Psoas muscle (tissue), 8 donors: ENCODE measurements around the gene SCAPER. TPM values are rescaled to one million over a fixed set of nuclear protein-coding genes. Genes with fewer than 3 reads are reported as not detected.

Experiments used
- ATAC-seq, 4 donors: fragments of 200-7000 bp; cut with Tn5 transposase; one replicate each; pipeline ENCODE4 v1.9.1; 2020; ENCODE audit warnings: moderate library complexity in 3 of 4, mild to moderate bottlenecking in 2 of 4
- DNase-seq, 2 donors: peaks; one replicate each; pipeline ENCODE4 v3.0.0-alpha.2; 2020
- H3K27ac ChIP-seq: fragments of 200-600 bp; one replicate; pipeline ENCODE4 v1.8.0; 2022
- H3K27me3 ChIP-seq, 3 donors: fragments of 200-600 bp in 1 of 3; one replicate each; pipeline versions ENCODE4 v1.6.1 to v1.8.0; 2013 to 2022; ENCODE audit warnings: low read length in 2 of 3, mild to moderate bottlenecking in 2 of 3, moderate library complexity in 1 of 3; ENCODE audit not compliant: insufficient read depth in 3 of 3
- H3K36me3 ChIP-seq, 2 donors: fragments of 200-600 bp in 1 of 2; one replicate each; pipeline versions ENCODE4 v1.6.1 to v1.8.0; 2013 to 2022; ENCODE audit warnings: low read depth in 1 of 2, mild to moderate bottlenecking in 1 of 2, moderate library complexity in 1 of 2; ENCODE audit not compliant: insufficient read depth in 1 of 2
- H3K4me1 ChIP-seq: fragments of 200-600 bp; one replicate; pipeline ENCODE4 v1.8.0; 2022
- H3K4me3 ChIP-seq: fragments of 200-600 bp; one replicate; pipeline ENCODE4 v1.8.0; 2022; ENCODE audit warnings: mild to moderate bottlenecking
- H3K9me3 ChIP-seq: fragments of 200-600 bp; one replicate; pipeline ENCODE4 v1.8.0; 2022
- WGBS, 3 donors: extraction: QIAGEN DNeasy Blood & Tissue Kit; methylation state at CpG; one replicate each; pipeline versions ENCODE4 v1.1.6 to v1.1.7; 2013; 5-methylcytosine and 5-hydroxymethylcytosine counted together
- intact Hi-C, 2 donors: fragments of 100-400 bp; cut with DNase I; formaldehyde crosslinking; loops; one replicate each; pipeline versions ENCODE4 v1.11.0 to v1.14.2; 2022
- polyA plus RNA-seq, 3 donors: library from polyadenylated mRNA; stranded (reverse); fragments of 200-250 nt; gene quantifications; one replicate each; pipeline ENCODE4 v1.2.3, GENCODE V29; 2013
- total RNA-seq, 4 donors: library from RNA; stranded (reverse); fragmentation: NEBNext Ultra II Directional in 2 of 4; extraction: Animal tissue kit (Norgen Biotek cat#: 25700) in 2 of 4; gene quantifications; one replicate each; pipeline versions ENCODE4 v1.2.1 to v1.2.4, GENCODE V29; 2021 to 2023
- TF ChIP-seq, protein P1 (sequence below): fragments of 200-600 bp; IDR thresholded peaks from one replicate; pipeline ENCODE4 v1.8.0; 2022; ENCODE audit warnings: antibody characterized with exemption
- donor health status: healthy with polysubstance abuse.
- donor health status: DM: no; HTN: no; CAD: no; lungs with moderate emphysema.
- donor health status: Bipolar disorder and iron deficiency.
- donor health status: healthy.
- donor health status: DM: yes; HTN: yes; CAD: no.
- donor health status: DM: no; HTN: no; CAD: no.
- donor health status: DM: no; HTN: no; CAD: no.
- donor health status: DM: yes; HTN: yes; CAD: no.

The SCAPER gene
- total and polyA plus RNA-seq, 7 donors: 4.1 to 28.7 (median 20.0) TPM

DNA sequence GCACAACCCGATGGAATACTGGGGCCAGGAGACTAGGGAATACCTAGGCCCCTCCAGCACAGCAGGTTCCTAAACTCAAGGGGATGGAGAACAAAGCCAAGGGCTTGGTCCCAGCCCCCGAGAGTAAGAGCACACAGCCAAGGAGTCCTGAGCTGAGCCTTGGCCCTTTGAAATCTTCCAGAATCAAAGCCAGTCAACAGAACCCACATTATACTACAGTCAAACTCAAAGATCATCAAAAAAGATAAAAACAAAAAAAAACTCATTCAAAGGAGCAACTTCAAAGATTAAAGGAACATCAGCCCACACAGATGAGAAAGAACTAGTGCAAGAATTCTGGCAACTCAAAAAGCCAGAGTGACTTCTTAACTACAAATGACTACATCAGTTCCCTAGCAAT lies 351.6 kb downstream of the SCAPER start:
- 85 to 90% (median 87%) methylated on average over 2 of the region's 2 CpGs for WGBS, 3 donors
- Histone ChIP-seq H3K27me3 (no peaks in the 10 kb centered on the region), H3K27ac (no peak overlapping the region), H3K9me3 (no peaks in the 10 kb centered on the region), H3K4me3 (no peak overlapping the region), H3K4me1 (no peaks in the 10 kb centered on the region), H3K36me3 (no peaks in the 10 kb centered on the region)
- TF ChIP-seq, protein P1, sequence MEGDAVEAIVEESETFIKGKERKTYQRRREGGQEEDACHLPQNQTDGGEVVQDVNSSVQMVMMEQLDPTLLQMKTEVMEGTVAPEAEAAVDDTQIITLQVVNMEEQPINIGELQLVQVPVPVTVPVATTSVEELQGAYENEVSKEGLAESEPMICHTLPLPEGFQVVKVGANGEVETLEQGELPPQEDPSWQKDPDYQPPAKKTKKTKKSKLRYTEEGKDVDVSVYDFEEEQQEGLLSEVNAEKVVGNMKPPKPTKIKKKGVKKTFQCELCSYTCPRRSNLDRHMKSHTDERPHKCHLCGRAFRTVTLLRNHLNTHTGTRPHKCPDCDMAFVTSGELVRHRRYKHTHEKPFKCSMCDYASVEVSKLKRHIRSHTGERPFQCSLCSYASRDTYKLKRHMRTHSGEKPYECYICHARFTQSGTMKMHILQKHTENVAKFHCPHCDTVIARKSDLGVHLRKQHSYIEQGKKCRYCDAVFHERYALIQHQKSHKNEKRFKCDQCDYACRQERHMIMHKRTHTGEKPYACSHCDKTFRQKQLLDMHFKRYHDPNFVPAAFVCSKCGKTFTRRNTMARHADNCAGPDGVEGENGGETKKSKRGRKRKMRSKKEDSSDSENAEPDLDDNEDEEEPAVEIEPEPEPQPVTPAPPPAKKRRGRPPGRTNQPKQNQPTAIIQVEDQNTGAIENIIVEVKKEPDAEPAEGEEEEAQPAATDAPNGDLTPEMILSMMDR: no peak
- DNase-seq: no peak
- intact Hi-C loops: no loop called here
- ATAC-seq: no peak

DNA sequence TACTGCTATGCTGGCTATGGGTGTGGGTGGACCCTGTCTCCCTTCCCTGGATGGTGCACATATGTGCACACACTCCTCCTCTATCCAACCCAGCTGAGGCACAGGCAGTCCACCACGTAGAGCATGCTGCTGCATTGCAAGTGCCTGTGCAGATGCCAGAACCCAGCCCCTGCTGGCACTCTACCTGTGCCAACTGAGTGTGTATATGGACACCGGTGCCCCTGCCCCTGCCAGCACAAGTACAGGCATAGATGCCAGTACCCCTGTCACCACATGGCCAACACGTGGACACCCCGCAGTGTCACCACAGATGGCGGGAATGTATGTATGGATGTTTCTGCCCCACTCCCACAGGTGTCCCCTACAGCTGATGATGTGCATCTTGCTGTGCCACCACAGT lies 352.0 kb downstream of the SCAPER start:
- Histone ChIP-seq H3K36me3 (no peaks in the 10 kb centered on the region), H3K9me3 (no peaks in the 10 kb centered on the region), H3K4me3 (no peak overlapping the region), H3K27me3 (no peaks in the 10 kb centered on the region), H3K4me1 (no peaks in the 10 kb centered on the region), H3K27ac (no peak overlapping the region)
- intact Hi-C loops: no loop called here
- DNase-seq (no peak), ATAC-seq (peak in 1 of 4 donors; percentile 22)
- 81 to 85% (median 84%) methylated on average over 5 of the region's 5 CpGs for WGBS, 3 donors
- TF ChIP-seq, protein P1: no peak

DNA sequence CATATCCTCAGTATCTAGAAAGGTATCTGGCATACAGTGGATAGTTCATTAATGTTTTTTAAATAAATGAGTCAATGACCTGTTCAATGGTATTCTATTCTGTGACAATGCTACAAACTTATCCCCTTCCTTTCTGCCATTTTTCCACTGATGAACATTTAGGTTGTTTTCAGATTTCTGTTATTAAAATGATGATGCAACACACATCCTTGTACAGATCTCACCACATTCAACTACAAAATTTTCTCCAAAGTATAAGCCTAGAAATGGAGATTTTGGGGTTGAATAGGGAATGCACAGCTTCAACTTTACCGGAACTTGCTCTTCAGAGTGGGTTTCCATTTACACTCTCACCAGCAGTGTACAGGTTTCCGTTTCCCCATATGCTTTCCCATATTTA lies 358.3 kb downstream of the SCAPER start:
- Histone ChIP-seq H3K4me1 (no peaks in the 10 kb centered on the region), H3K27me3 (no peaks in the 10 kb centered on the region), H3K4me3 (no peak overlapping the region), H3K9me3 (no peaks in the 10 kb centered on the region), H3K27ac (no peak overlapping the region), H3K36me3 (no peaks in the 10 kb centered on the region)
- 85 to 92% (median 87%) methylated on average over 2 of the region's 2 CpGs for WGBS, 3 donors
- intact Hi-C loops: no loop called here
- DNase-seq: no peak
- TF ChIP-seq, protein P1: no peak
- ATAC-seq: no peak

DNA sequence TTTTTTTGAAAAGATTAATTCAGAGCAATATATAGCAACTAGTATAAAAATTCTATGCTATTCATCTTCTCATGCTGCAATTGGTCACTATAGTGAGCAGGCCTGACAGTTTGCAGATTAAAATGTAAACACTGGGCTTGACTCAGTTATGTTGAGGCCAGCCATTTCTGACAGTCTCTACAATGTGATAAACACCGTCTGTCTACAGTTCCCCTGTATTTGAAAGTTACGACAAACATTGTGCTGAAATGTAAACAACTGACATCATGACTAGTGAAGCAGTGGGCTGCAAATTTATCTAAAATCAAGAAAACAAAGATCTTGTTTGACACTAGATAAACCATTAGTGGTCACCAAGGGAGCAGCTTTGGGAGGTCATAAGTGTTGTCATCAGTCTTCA lies 371.1 kb downstream of the SCAPER start:
- Histone ChIP-seq H3K4me1 (no peaks in the 10 kb centered on the region), H3K27ac (no peak overlapping the region), H3K27me3 (no peaks in the 10 kb centered on the region), H3K9me3 (no peaks in the 10 kb centered on the region), H3K36me3 (no peaks in the 10 kb centered on the region), H3K4me3 (no peak overlapping the region)
- TF ChIP-seq, protein P1: no peak
- intact Hi-C loops: no loop called here
- ATAC-seq (no peak), DNase-seq (no peak)
- WGBS, 3 donors: 84 to 96% (median 89%) methylated on average over 2 of the region's 2 CpGs

DNA sequence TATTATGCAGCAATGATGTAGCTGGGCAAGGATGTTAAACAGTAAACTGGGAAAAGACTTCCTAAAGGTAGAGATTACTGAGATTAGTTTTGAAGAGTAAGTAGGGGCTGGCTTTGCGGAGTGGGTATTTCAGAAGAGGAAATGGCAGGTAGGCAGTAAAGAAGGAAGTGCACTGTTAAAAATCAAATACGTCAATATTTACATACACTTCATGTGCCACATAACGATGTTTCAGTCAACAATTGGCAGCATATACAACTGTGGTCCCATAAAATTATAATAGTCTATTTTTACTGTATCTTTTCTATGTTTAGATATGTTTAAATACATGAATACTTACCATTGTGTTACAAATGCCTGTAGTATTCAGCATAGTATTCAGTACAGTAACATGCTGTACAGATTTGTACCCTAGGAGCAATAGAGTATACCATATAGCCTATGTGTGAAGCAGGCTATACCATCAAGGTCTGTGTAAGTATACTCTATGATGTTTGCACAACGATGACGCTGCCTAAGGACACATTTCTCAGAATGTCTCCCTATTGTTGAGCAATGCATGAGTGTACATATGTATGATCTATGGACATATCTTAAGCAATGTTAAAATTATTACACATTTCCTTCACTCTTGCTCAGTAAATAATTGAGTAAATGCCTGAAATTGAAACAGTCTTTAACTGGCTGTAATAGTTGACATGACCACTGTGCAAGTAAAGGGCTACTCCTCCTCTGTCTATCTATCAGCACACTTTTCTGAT lies 371.9 kb downstream of the SCAPER start:
- DNase-seq (no peak), ATAC-seq (no peak)
- WGBS, 3 donors: 91 to 96% (median 93%) methylated on average over 5 of the region's 5 CpGs
- Histone ChIP-seq H3K36me3 (no peaks in the 10 kb centered on the region), H3K27me3 (no peaks in the 10 kb centered on the region), H3K9me3 (no peaks in the 10 kb centered on the region), H3K4me1 (no peaks in the 10 kb centered on the region), H3K4me3 (no peak overlapping the region), H3K27ac (no peak overlapping the region)
- intact Hi-C loops: no loop called here
- TF ChIP-seq, protein P1: no peak
